Neural progenitor cell (in vitro differentiated cells): ENCODE results near the gene DCST2. TPM values are rescaled to one million over a fixed set of nuclear protein-coding genes. Genes with fewer than 3 reads are reported as not detected.
A peak's percentile ranks its signal among the peaks of the same experiment; 100 is the strongest.

Experiments
- DNase-seq: peaks from one replicate; pipeline ENCODE4 v3.0.0-alpha.2; 2016; ENCODE audit warnings: low spot score
- H2AFZ ChIP-seq: fragments of 200-600 bp; sonication (generic); replicated peaks from 2 replicates; pipeline ENCODE4 v1.6.1; 2016; ENCODE audit warnings: antibody characterized with exemption
- H3F3A ChIP-seq: fragments of 200-600 bp; sonication (generic); 2 replicates; pipeline ENCODE4 v1.6.1; 2016; ENCODE audit warnings: antibody characterized with exemption, low read depth
- H3K27ac ChIP-seq: fragments of 200-600 bp; sonication (generic); 2 replicates; pipeline ENCODE4 v1.5.1; 2016; ENCODE audit warnings: mild to moderate bottlenecking
- H3K27me3 ChIP-seq: fragments of 200-600 bp; sonication (generic); 2 replicates; pipeline ENCODE4 v1.6.1; 2016; ENCODE audit warnings: mild to moderate bottlenecking, moderate library complexity
- H3K36me3 ChIP-seq: fragments of 200-600 bp; sonication (generic); 2 replicates; pipeline ENCODE4 v1.5.1; 2016
- H3K4me1 ChIP-seq: fragments of 200-600 bp; sonication (generic); 2 replicates; pipeline ENCODE4 v1.6.1; 2016; ENCODE audit warnings: mixed run types
- H3K4me2 ChIP-seq: fragments of 200-600 bp; sonication (generic); 2 replicates; pipeline ENCODE4 v1.6.1; 2016
- H3K4me3 ChIP-seq: fragments of 200-600 bp; sonication (generic); 2 replicates; pipeline ENCODE4 v1.5.1; 2016
- H3K79me2 ChIP-seq: fragments of 200-600 bp; sonication (generic); 2 replicates; pipeline ENCODE4 v1.6.1; 2016; ENCODE audit warnings: low read depth
- H3K9ac ChIP-seq: fragments of 200-600 bp; sonication (generic); 2 replicates; pipeline ENCODE4 v1.6.1; 2016
- H3K9me3 ChIP-seq: fragments of 200-600 bp; sonication (generic); 2 replicates; pipeline ENCODE4 v1.5.1; 2016; ENCODE audit warnings: low read depth
- H4K20me1 ChIP-seq: fragments of 200-600 bp; sonication (generic); 2 replicates; pipeline ENCODE4 v1.6.1; 2016; ENCODE audit warnings: low read depth
- H3K27ac Mint-ChIP-seq: 3 replicates; pipeline ENCODE4 v1.8.0; 2021; ENCODE audit warnings: mixed read lengths
- H3K27me3 Mint-ChIP-seq: 2 replicates; pipeline ENCODE4 v1.8.0; 2022; ENCODE audit warnings: low read depth, mild to moderate bottlenecking, inconsistent platforms, moderate library complexity, mixed read lengths; ENCODE audit not compliant: insufficient read depth
- H3K36me3 Mint-ChIP-seq: 3 replicates; pipeline ENCODE4 v1.8.0; 2021; ENCODE audit warnings: mixed read lengths
- H3K4me1 Mint-ChIP-seq: 3 replicates; pipeline ENCODE4 v1.8.0; 2021; ENCODE audit warnings: mixed read lengths
- H3K4me3 Mint-ChIP-seq: 3 replicates; pipeline ENCODE4 v1.8.0; 2021; ENCODE audit warnings: mild to moderate bottlenecking, moderate library complexity, mixed read lengths
- H3K9me3 Mint-ChIP-seq: 3 replicates; pipeline ENCODE4 v1.8.0; 2020; ENCODE audit warnings: mixed read lengths
- CTCF ChIP-seq: fragments of 200-600 bp; sonication (generic); IDR thresholded peaks from 2 replicates; pipeline ENCODE4 v1.5.1; 2017; ENCODE audit warnings: antibody characterized with exemption, mild to moderate bottlenecking
- EZH2 ChIP-seq: fragments of 200-600 bp; sonication (generic); IDR thresholded peaks from 2 replicates; pipeline ENCODE4 v1.6.1; 2017; ENCODE audit warnings: antibody characterized with exemption, mild to moderate bottlenecking, moderate library complexity
- EZH2phosphoT487 ChIP-seq: fragments of 200-600 bp; sonication (generic); IDR thresholded peaks from 2 replicates; pipeline ENCODE4 v1.6.1; 2017; ENCODE audit warnings: antibody characterized with exemption
- total RNA-seq: library from RNA; depleted of rRNA; stranded (reverse); fragments of >200 nt; gene quantifications from 2 replicates; pipeline ENCODE4 v1.2.3, GENCODE V29; 2015; ENCODE audit warnings: low replicate concordance

DCST2 gene
- total RNA-seq: 1.8 and 2.0 TPM in 2 replicates

GRCh38 chr1:155033524-155033923, at the start of gene DCST2, which contains the start of gene DCST1:
Gene DCST2, minus strand, starts transcription at chr1:155033781. Its CDS starts 80 bp downstream, at chr1:155033701.
Gene DCST1, plus strand, starts transcription at chr1:155033824. Its CDS starts 213 bp downstream, at chr1:155034037.
- Mint-ChIP-seq H3K27ac (peak within 1 kb of the TSS; percentile 80), H3K36me3 (no peaks in the 10 kb centered on the region), H3K4me1 (peaks cover 16% of the 10 kb centered on the region), H3K9me3 (no peaks in the 10 kb centered on the region), H3K4me3 (no peak within 1 kb of the TSS), H3K27me3 (peaks cover 9% of the 10 kb centered on the region)
- Histone ChIP-seq H3K9ac (no peak within 1 kb of the TSS), H3K36me3 (no peaks in the 10 kb centered on the region), H3K27ac (no peak within 1 kb of the TSS), H3K9me3 (no peaks in the 10 kb centered on the region), H2AFZ (no peak within 1 kb of the TSS), H3F3A (no peaks in the 10 kb centered on the region), H3K4me3 (no peak within 1 kb of the TSS), H4K20me1 (no peaks in the 10 kb centered on the region), H3K4me2 (no peak within 1 kb of the TSS), H3K79me2 (no peaks in the 10 kb centered on the region), H3K27me3 (no peaks in the 10 kb centered on the region), H3K4me1 (peaks cover 12% of the 10 kb centered on the region)
- TF ChIP-seq CTCF: no peak
- TF ChIP-seq EZH2phosphoT487: no peak
- TF ChIP-seq EZH2: no peak
- no peak for DNase-seq

GRCh38 chr1:155083052-155083541, 49.5 kb upstream of the DCST2 start:
- Histone ChIP-seq H3K27ac (no peak overlapping the region), H3K4me3 (no peak overlapping the region), H3K9me3 (no peaks in the 10 kb centered on the region), H3K4me1 (peaks cover 23% of the 10 kb centered on the region), H3K36me3 (no peaks in the 10 kb centered on the region), H2AFZ (no peak overlapping the region), H3F3A (peaks cover 51% of the 10 kb centered on the region), H4K20me1 (peaks cover 32% of the 10 kb centered on the region), H3K4me2 (peak overlapping the region; percentile 98), H3K27me3 (peaks cover 69% of the 10 kb centered on the region), H3K9ac (no peak overlapping the region), H3K79me2 (no peaks in the 10 kb centered on the region)
- no peak for DNase-seq
- H3K36me3 Mint-ChIP-seq: no peaks in the 10 kb centered on the region
- no peak for TF ChIP-seq EZH2phosphoT487
- TF ChIP-seq CTCF: no peak
- no peak for TF ChIP-seq EZH2
- H3K4me1 Mint-ChIP-seq: peaks cover 40% of the 10 kb centered on the region
- peak overlapping the region; percentile 80 for H3K4me3 Mint-ChIP-seq
- peak overlapping the region; percentile 82 for H3K27ac Mint-ChIP-seq
- H3K9me3 Mint-ChIP-seq: no peaks in the 10 kb centered on the region
- H3K27me3 Mint-ChIP-seq: peaks cover 54% of the 10 kb centered on the region

GRCh38 chr1:155082301-155083051, 48.9 kb upstream of the DCST2 start:
- Histone ChIP-seq H4K20me1 (peaks cover 32% of the 10 kb centered on the region), H3K9me3 (no peaks in the 10 kb centered on the region), H3K27ac (no peak overlapping the region), H3K36me3 (no peaks in the 10 kb centered on the region), H3F3A (peaks cover 56% of the 10 kb centered on the region), H3K9ac (no peak overlapping the region), H3K27me3 (peaks cover 75% of the 10 kb centered on the region), H3K4me1 (peaks cover 24% of the 10 kb centered on the region), H3K4me2 (peak overlapping the region; percentile 98), H2AFZ (no peak overlapping the region), H3K4me3 (peak overlapping the region; percentile 80), H3K79me2 (no peaks in the 10 kb centered on the region)
- peak overlapping the region; percentile 82 for H3K27ac Mint-ChIP-seq
- H3K27me3 Mint-ChIP-seq: peaks cover 51% of the 10 kb centered on the region
- TF ChIP-seq EZH2 (peak; percentile 98), CTCF (no peak), EZH2phosphoT487 (peak; percentile 97)
- peaks cover 44% of the 10 kb centered on the region for H3K4me1 Mint-ChIP-seq
- H3K4me3 Mint-ChIP-seq: peak overlapping the region; percentile 80
- no peaks in the 10 kb centered on the region for H3K9me3 Mint-ChIP-seq
- H3K36me3 Mint-ChIP-seq: no peaks in the 10 kb centered on the region
- DNase-seq: peak; percentile 51
